WTC11 (cell line): ENCODE data around the gene ARHGEF37.

ENCODE experiments used
- ATF3 ChIP-seq: sonication (generic); formaldehyde crosslinking; conservative IDR thresholded peaks from 2 replicates; pipeline ENCODE4 v1.8.1; 2022; ENCODE audit warnings: mild to moderate bottlenecking, missing genetic modification reagents
- CTCF ChIP-seq: fragments of 200-600 bp; IDR thresholded peaks from 2 replicates; pipeline ENCODE4 v1.8.0; 2022; ENCODE audit warnings: antibody characterized with exemption
- E2F5 ChIP-seq: sonication (generic); formaldehyde crosslinking; IDR thresholded peaks from 2 replicates; pipeline ENCODE4 v1.8.1; 2022; ENCODE audit warnings: mild to moderate bottlenecking, moderate library complexity, missing genetic modification reagents
- ESRRA ChIP-seq: sonication (generic); formaldehyde crosslinking; IDR thresholded peaks from 2 replicates; pipeline ENCODE4 v1.8.1; 2022; ENCODE audit warnings: mild to moderate bottlenecking, missing genetic modification reagents, borderline replicate concordance
- MAX ChIP-seq: sonication (generic); formaldehyde crosslinking; IDR thresholded peaks from 2 replicates; pipeline ENCODE4 v1.8.0; 2022; ENCODE audit warnings: mild to moderate bottlenecking, missing genetic modification reagents
- NFYB ChIP-seq: sonication (generic); formaldehyde crosslinking; conservative IDR thresholded peaks from 2 replicates; pipeline ENCODE4 v1.8.0; 2022; ENCODE audit warnings: low read depth, missing genetic modification reagents
- NR1H2 ChIP-seq: sonication (generic); formaldehyde crosslinking; IDR thresholded peaks from 2 replicates; pipeline ENCODE4 v1.9.0; 2021; ENCODE audit warnings: mild to moderate bottlenecking, moderate library complexity, missing genetic modification reagents
- PREB ChIP-seq: sonication (generic); formaldehyde crosslinking; IDR thresholded peaks from 2 replicates; pipeline ENCODE4 v1.8.1; 2022; ENCODE audit warnings: mild to moderate bottlenecking, missing genetic modification reagents, moderate library complexity, borderline replicate concordance

- TF ChIP-seq PREB (CRISPR knock-in tag), result no peak
- no peak for TF ChIP-seq E2F5
- TF ChIP-seq CTCF, result no peak
- TF ChIP-seq MAX (CRISPR knock-in tag), result no peak
- no peak for TF ChIP-seq ATF3 (CRISPR knock-in tag)
- TF ChIP-seq ESRRA, result no peak
- no peak for TF ChIP-seq NR1H2 (CRISPR knock-in tag)
- no peak for TF ChIP-seq NFYB (CRISPR knock-in tag)
Observed at GRCh38 chr5:149672701-149673476, 91.6 kb downstream of the ARHGEF37 start.
